ENCODE data around the gene MCAM. TPM values are rescaled to one million over a fixed set of nuclear protein-coding genes. Genes with fewer than 3 reads are reported as not detected.
A peak's percentile ranks its signal among the peaks of the same experiment; 100 is the strongest.

MCAM gene
- total RNA-seq, 4 donors from 2014 or later = 612 to 1,198 (median 830) TPM

DNA sequence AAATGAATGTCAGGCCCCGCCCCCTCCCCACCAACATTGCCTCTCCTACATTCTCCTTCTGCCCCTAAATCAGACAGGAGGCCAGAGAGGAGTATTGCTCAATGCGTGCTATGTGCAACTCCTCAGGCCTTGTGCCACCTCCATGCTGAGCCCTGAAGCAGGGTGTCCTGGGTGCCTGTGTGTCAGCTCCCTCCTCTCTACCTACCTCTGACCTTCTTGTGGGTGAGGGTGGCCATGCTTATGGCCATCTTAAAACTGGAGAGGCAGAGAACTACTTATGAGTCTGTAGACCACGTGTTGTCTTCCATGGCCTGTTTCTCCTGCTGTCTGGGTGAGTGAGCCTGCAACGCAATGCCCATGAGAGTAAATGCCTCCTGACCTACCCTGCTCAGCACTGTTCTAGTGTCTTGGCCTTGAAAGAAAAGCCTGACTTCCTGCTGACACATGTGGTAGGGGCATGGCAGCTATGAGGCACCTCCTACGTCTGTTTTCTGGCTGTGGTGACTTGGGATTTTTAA, 10.5 kb downstream of the MCAM start:
- Histone ChIP-seq H3K4me3 (no peak overlapping the region), H3K9me3 (no peaks in the 10 kb centered on the region), H3K4me1 (peaks cover 0 to 25% (median 8%) of the 10 kb centered on the region in 4 donors), H3K27me3 (no peaks in the 10 kb centered on the region), H3K27ac (peak overlapping the region; percentile 37 to 96 (median 83)), H3K36me3 (peaks cover 4 to 69% (median 4%) of the 10 kb centered on the region in 3 donors)
- TF ChIP-seq, protein P1, sequence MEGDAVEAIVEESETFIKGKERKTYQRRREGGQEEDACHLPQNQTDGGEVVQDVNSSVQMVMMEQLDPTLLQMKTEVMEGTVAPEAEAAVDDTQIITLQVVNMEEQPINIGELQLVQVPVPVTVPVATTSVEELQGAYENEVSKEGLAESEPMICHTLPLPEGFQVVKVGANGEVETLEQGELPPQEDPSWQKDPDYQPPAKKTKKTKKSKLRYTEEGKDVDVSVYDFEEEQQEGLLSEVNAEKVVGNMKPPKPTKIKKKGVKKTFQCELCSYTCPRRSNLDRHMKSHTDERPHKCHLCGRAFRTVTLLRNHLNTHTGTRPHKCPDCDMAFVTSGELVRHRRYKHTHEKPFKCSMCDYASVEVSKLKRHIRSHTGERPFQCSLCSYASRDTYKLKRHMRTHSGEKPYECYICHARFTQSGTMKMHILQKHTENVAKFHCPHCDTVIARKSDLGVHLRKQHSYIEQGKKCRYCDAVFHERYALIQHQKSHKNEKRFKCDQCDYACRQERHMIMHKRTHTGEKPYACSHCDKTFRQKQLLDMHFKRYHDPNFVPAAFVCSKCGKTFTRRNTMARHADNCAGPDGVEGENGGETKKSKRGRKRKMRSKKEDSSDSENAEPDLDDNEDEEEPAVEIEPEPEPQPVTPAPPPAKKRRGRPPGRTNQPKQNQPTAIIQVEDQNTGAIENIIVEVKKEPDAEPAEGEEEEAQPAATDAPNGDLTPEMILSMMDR (IDR thresholded peaks at IDR 0.05) = no peak
- peak in 1 of 2 donors; percentile 61 for TF ChIP-seq EP300 (IDR thresholded peaks at IDR 0.05)
- peak in 1 of 2 donors; percentile 60 for DNase-seq (ENCODE audit: low spot score in 2 of 2)
- WGBS, 2 donors = 43 to 45% methylated on average over 5 of the region's 5 CpGs

DNA sequence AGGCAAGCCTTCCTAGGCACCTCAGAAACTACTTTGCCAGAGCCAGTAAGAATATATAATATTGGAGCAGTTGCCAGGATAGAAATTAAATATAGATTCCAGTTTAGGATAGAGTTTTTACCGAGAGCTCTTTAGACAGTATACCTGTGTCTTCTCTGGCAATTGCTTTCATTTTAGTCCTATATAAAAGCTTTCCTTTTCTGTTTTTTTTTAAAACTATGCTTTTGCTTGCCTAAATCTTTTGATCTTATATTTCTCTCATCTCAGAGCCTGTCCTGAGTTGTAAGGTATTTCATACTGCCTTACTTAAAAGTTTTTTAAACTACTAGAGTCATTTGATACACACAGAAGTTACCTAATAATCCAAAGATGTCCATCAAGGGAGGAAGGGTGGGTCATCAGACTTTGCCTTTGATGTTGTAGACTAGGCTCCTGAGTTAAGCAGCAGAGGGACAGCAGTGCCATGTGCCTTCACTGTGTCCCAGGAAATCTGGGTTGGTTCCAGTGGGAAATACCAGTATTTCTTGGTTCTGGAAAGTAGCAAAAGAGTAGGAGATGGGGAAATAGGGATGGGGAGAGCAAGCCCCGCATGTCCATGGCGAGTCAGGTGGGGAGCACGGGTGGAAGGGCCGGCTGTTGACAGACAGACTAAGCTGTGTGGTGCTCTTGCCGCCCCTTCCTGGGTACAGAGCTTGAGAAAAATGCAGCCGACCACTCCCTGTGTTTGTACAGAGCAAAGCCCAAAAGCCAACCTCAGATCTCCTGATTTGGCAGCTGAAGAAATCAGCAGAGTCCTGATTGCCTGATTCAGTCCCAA, 11.2 kb downstream of the MCAM start:
- no peak for DNase-seq (ENCODE audit: low spot score in 2 of 2)
- H3K27ac ChIP-seq = peak overlapping the region; percentile 37 to 96 (median 83)
- H3K36me3 ChIP-seq = peaks cover 0 to 69% (median 4%) of the 10 kb centered on the region in 3 donors
- 65 to 66% methylated on average over 7 of the region's 7 CpGs for WGBS, 2 donors
- TF ChIP-seq POLR2A (IDR thresholded peaks at IDR 0.05) (no peak), EP300 (IDR thresholded peaks at IDR 0.05) (no peak)
- TF ChIP-seq, protein P1 (IDR thresholded peaks at IDR 0.05) = no peak
- H3K4me3 ChIP-seq = no peak overlapping the region
- no peaks in the 10 kb centered on the region for H3K27me3 ChIP-seq
- H3K4me1 ChIP-seq = peaks cover 0 to 25% (median 8%) of the 10 kb centered on the region in 4 donors
- H3K9me3 ChIP-seq = no peaks in the 10 kb centered on the region

GRCh38 chr11:119303227-119303718, 13.7 kb downstream of the MCAM start:
- Histone ChIP-seq H3K9me3 (no peaks in the 10 kb centered on the region), H3K36me3 (peaks cover 0 to 72% (median 10%) of the 10 kb centered on the region in 3 donors), H3K4me1 (peaks cover 0 to 31% (median 8%) of the 10 kb centered on the region in 4 donors), H3K4me3 (no peak overlapping the region), H3K27me3 (no peaks in the 10 kb centered on the region), H3K27ac (no peak overlapping the region)
- DNase-seq (ENCODE audit: low spot score in 2 of 2) = no peak
- WGBS, 2 donors = 79 to 86% methylated on average over 5 of the region's 5 CpGs
- TF ChIP-seq POLR2A (IDR thresholded peaks at IDR 0.05) (no peak), EP300 (IDR thresholded peaks at IDR 0.05) (no peak)
- TF ChIP-seq, protein P1 (IDR thresholded peaks at IDR 0.05) = no peak

DNA sequence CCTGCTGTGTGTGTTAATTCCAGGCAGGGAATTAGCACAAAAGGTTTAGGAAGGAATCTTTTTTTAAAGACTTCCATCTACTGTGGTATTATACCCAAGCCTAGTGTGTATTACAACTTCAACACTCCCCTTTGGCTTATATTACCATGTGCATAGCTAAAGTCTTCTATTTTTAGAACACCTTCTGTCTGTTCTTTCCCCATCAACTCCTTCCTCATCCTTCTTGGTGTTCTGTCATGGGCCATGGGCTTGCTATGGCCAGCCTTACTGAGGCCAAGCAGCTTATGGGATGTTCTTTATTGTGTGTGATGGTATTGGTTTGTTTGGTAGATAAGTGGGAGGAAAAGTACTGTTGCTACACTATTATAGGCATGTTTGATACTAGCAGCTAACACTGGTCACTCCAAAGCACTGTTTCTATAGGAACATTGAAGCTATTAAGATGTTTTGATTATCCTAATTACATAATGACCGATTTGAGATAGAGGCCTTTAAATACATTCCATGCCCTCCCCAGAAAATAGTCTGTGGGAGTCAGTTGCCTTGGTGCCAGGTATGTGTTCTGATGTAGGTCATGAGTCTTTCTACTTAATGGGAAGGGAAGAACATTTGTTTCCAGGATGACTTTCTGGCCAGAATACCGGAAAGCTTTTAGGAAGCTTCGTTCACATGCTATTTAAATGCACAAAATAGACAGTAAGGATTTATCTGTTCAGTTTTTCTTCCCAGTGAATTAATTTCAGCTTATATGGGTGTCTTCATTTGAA, 16.5 kb downstream of the MCAM start:
- H3K9me3 ChIP-seq = no peaks in the 10 kb centered on the region
- H3K4me1 ChIP-seq = peaks cover 0 to 13% (median 0%) of the 10 kb centered on the region in 4 donors
- TF ChIP-seq POLR2A (IDR thresholded peaks at IDR 0.05) (no peak), EP300 (IDR thresholded peaks at IDR 0.05) (no peak)
- TF ChIP-seq, protein P1 (IDR thresholded peaks at IDR 0.05) = no peak
- no peaks in the 10 kb centered on the region for H3K27me3 ChIP-seq
- no peak overlapping the region for H3K27ac ChIP-seq
- H3K36me3 ChIP-seq = peaks cover 0 to 82% (median 10%) of the 10 kb centered on the region in 3 donors
- 71 to 73% methylated on average over 3 of the region's 3 CpGs for WGBS, 2 donors
- no peak overlapping the region for H3K4me3 ChIP-seq
- DNase-seq (ENCODE audit: low spot score in 2 of 2) = no peak

Data from tibial nerve (tissue), 4 donors.